GM12878 (cell line): Measurements from ENCODE around the gene ACTR8. TPM values are rescaled to one million over a fixed set of nuclear protein-coding genes. Genes with fewer than 3 reads are reported as not detected.

Source experiments
- BCL11A ChIP-seq: IDR thresholded peaks from 2 replicates; pipeline ENCODE4 v1.6.1; 2011; ENCODE audit warnings: low read depth, low read length
- BHLHE40 ChIP-seq, 2 experiments: fragments of 450-650 bp in 1 of 2; IDR thresholded peaks; 2 replicates each; pipeline ENCODE4 v1.6.1; 2011 to 2017; ENCODE audit warnings: low read depth in 2 of 2, borderline replicate concordance in 1 of 2, improper control_type of control experiment in 1 of 2, low read length in 1 of 2, mild to moderate bottlenecking in 1 of 2
- BRCA1 ChIP-seq: IDR thresholded peaks from 2 replicates; pipeline ENCODE4 v1.6.1; 2011; ENCODE audit warnings: low read depth, low read length, improper control_type of control experiment
- CBX3 ChIP-seq: fragments of 200-600 bp; sonication (generic); IDR thresholded peaks from 2 replicates; pipeline ENCODE4 v1.6.1; 2016; ENCODE audit warnings: low read depth, borderline replicate concordance
- CEBPB ChIP-seq, 2 experiments: fragments of 150-350 bp in 1 of 2; IDR thresholded peaks; 2 replicates each; pipeline ENCODE4 v1.6.1; 2012 to 2014; ENCODE audit warnings: low read depth in 2 of 2, low read length in 2 of 2, borderline replicate concordance in 1 of 2, inconsistent platforms in 1 of 2
- CHD1 ChIP-seq: IDR thresholded peaks from 2 replicates; pipeline ENCODE4 v1.6.1; 2012; ENCODE audit warnings: low read depth, low read length, improper control_type of control experiment
- EED ChIP-seq: sonication (generic); IDR thresholded peaks from 2 replicates; pipeline ENCODE4 v1.6.1; 2016; ENCODE audit warnings: antibody characterized with exemption, low read depth
- EGR1 ChIP-seq, 2 experiments: IDR thresholded peaks; 1 replicate in 1 of 2; 2 replicates in 1 of 2; pipeline ENCODE4 v1.6.1; 2011 to 2012; ENCODE audit warnings: low read depth in 2 of 2, low read length in 2 of 2, borderline replicate concordance in 1 of 2, mild to moderate bottlenecking in 1 of 2, moderate library complexity in 1 of 2
- HCFC1 ChIP-seq: fragments of 150-350 bp; IDR thresholded peaks from 2 replicates; pipeline ENCODE4 v1.6.1; 2014; ENCODE audit warnings: low read length
- IKZF2 ChIP-seq, 2 experiments: fragments of 450-650 bp; IDR thresholded peaks; 2 replicates each; pipeline ENCODE4 v1.6.1; 2017; ENCODE audit warnings: mild to moderate bottlenecking in 2 of 2, moderate library complexity in 2 of 2
- JUND ChIP-seq: IDR thresholded peaks from 2 replicates; pipeline ENCODE4 v1.6.1; 2012; ENCODE audit warnings: low read depth, mild to moderate bottlenecking, low read length, improper control_type of control experiment, moderate library complexity
- MLLT1 ChIP-seq: fragments of 450-650 bp; IDR thresholded peaks from 2 replicates; pipeline ENCODE4 v1.6.1; 2016; ENCODE audit warnings: mild to moderate bottlenecking
- NR2C2 ChIP-seq: IDR thresholded peaks from 2 replicates; pipeline ENCODE4 v1.6.1; 2011; ENCODE audit warnings: borderline replicate concordance, low read depth; ENCODE audit not compliant: control insufficient read depth, insufficient read length
- POU2F2 ChIP-seq: IDR thresholded peaks from 3 replicates; pipeline ENCODE4 v1.6.1; 2011; ENCODE audit warnings: low read depth, mild to moderate bottlenecking, low read length, borderline replicate concordance
- SMARCA5 ChIP-seq: fragments of 450-650 bp; IDR thresholded peaks from 2 replicates; pipeline ENCODE4 v1.6.1; 2017; ENCODE audit warnings: mild to moderate bottlenecking
- SMC3 ChIP-seq: IDR thresholded peaks from 2 replicates; pipeline ENCODE4 v1.6.1; 2011; ENCODE audit warnings: low read length, improper control_type of control experiment, borderline replicate concordance
- ZNF217 ChIP-seq: fragments of 450-650 bp; IDR thresholded peaks from 2 replicates; pipeline ENCODE4 v1.6.1; 2017; ENCODE audit warnings: antibody characterized with exemption, mild to moderate bottlenecking
- polyA plus RNA-seq, 11 experiments: library from polyadenylated mRNA; depleted of rRNA in 4 of 11; unstranded in 6 of 11; stranded (reverse) in 5 of 11; fragments of >200 nt; fragmentation: Nextera tagmentation in 4 of 11; fragmentation: Illumina TruSeq in 1 of 11; extraction: Ambion mirVana in 4 of 11; extraction: Trizol in 1 of 11; gene quantifications; 1 replicate in 1 of 11; 2 replicates in 10 of 11; pipeline versions ENCODE4 v1.2.1 to v1.2.3, GENCODE V29; 2011 to 2016; ENCODE audit warnings: inconsistent platforms in 2 of 11, missing spikeins in 2 of 11, low read depth in 1 of 11
- total RNA-seq, 4 experiments: library from RNA; depleted of rRNA in 3 of 4; stranded (reverse); fragments of >200 nt in 3 of 4; fragmentation: Illumina TruSeq in 1 of 4; extraction: Trizol in 1 of 4; gene quantifications; 2 replicates each; pipeline versions ENCODE4 v1.2.1 to v1.2.3, GENCODE V29; 2013 to 2021
- TF ChIP-seq, protein P1 (sequence below): IDR thresholded peaks from 2 replicates; pipeline ENCODE4 v1.6.1; 2012; ENCODE audit warnings: low read depth, low read length, improper control_type of control experiment
- TF ChIP-seq, protein P2 (sequence below), 3 experiments: IDR thresholded peaks in 2 of 3; conservative IDR thresholded peaks in 1 of 3; 2 replicates each; pipeline ENCODE4 v1.5.1; 2011; ENCODE audit warnings: low read depth in 3 of 3, low read length in 3 of 3, mild to moderate bottlenecking in 3 of 3, control low read depth in 2 of 3, moderate library complexity in 2 of 3, inconsistent platforms in 1 of 3, mixed read lengths in 1 of 3; ENCODE audit not compliant: control insufficient read depth in 2 of 3, insufficient read depth in 1 of 3; ENCODE audit errors: extremely low read depth in 1 of 3
- TF ChIP-seq, protein P3 (sequence below): fragments of 450-650 bp; IDR thresholded peaks from 2 replicates; pipeline ENCODE4 v1.6.1; 2017; ENCODE audit warnings: mild to moderate bottlenecking, moderate library complexity

The ACTR8 gene
- total and polyA plus RNA-seq, 10 of the 15 experiments (the other 5 are each of a cell fraction or from before 2014, with no cell fraction given) = 5.3 to 35.7 (median 26.4) TPM

DNA sequence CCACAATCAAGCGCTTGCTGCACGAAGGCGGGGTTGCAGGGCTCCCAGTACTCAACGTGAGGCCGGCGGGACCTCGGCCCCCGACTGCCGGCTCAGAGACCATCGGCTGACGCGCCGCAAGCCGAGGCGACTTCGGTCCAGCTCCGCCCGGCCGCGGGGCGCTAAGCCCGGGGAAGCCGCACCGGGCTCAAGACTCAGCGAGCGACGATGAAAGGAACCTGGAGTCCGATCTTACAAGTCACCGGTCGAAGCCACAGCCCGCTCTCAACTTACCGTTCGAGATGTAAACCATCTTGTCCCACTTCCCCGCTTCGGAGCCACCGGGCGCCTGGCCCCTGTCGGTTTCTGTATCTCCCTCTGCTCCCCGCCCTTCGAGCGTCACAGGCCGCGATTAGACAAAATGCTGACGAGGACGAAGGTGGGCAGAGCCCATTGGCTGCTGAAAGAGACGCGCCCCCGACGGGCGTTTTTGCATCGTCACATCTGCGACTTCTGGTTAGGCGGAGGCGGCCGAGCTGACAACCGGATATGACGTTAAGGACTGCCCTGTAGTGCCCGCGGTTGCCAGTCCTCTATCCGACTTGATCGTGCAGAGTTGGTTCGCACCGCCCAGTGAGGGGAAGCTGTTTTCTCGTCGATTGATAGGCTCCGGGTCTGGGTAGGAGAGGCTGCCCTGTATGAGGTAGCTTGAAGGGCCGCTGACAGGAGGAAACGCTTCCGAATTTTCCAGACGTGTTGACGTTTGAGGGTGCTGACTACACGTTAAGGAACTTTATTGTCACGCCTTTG lies 9.7 kb upstream of the ACTR8 start, which contains the start of gene SELENOK (continued):
- TF ChIP-seq POU2F2 (peak; percentile 53; the same call in 2 of the 3 replicates), CBX3 (no peak), BRCA1 (no peak), SMARCA5 (no peak; the same call in 1 of the 2 replicates), IKZF2 (IDR thresholded peaks at IDR 0.05) (no peak), EGR1 (IDR thresholded peaks at IDR 0.05; ENCODE audit: borderline replicate concordance in 1 of 2, low read depth in 2 of 2, low read length in 2 of 2) (peak in 1 of 2 experiments; percentile 76; a peak in 1 of 3 replicates), ZNF217 (no peak), CHD1 (no peak), MLLT1 (0 out of 2 replicates have a peak, but pooled peaks have one; percentile 50), SMC3 (no peak), HCFC1 (peak; percentile 75), JUND (no peak), NR2C2 (no peak), BCL11A (no peak), EED (no peak), BHLHE40 (IDR thresholded peaks at IDR 0.05; ENCODE audit: borderline replicate concordance in 1 of 2, low read depth in 2 of 2, low read length in 1 of 2) (peak; percentile 60 to 73; a peak in 2 of 4 replicates), CEBPB (IDR thresholded peaks at IDR 0.05; ENCODE audit: borderline replicate concordance in 1 of 2, low read depth in 2 of 2, low read length in 2 of 2) (no peak)
- TF ChIP-seq, protein P1, sequence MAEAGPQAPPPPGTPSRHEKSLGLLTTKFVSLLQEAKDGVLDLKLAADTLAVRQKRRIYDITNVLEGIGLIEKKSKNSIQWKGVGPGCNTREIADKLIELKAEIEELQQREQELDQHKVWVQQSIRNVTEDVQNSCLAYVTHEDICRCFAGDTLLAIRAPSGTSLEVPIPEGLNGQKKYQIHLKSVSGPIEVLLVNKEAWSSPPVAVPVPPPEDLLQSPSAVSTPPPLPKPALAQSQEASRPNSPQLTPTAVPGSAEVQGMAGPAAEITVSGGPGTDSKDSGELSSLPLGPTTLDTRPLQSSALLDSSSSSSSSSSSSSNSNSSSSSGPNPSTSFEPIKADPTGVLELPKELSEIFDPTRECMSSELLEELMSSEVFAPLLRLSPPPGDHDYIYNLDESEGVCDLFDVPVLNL = 0 out of 2 replicates have a peak, but pooled peaks have one; percentile 56
- TF ChIP-seq, protein P2, sequence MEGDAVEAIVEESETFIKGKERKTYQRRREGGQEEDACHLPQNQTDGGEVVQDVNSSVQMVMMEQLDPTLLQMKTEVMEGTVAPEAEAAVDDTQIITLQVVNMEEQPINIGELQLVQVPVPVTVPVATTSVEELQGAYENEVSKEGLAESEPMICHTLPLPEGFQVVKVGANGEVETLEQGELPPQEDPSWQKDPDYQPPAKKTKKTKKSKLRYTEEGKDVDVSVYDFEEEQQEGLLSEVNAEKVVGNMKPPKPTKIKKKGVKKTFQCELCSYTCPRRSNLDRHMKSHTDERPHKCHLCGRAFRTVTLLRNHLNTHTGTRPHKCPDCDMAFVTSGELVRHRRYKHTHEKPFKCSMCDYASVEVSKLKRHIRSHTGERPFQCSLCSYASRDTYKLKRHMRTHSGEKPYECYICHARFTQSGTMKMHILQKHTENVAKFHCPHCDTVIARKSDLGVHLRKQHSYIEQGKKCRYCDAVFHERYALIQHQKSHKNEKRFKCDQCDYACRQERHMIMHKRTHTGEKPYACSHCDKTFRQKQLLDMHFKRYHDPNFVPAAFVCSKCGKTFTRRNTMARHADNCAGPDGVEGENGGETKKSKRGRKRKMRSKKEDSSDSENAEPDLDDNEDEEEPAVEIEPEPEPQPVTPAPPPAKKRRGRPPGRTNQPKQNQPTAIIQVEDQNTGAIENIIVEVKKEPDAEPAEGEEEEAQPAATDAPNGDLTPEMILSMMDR (IDR thresholded peaks at IDR 0.05 in 2 of 3, conservative IDR thresholded peaks at IDR 0.05 in 1 of 3; ENCODE audit: control insufficient read depth in 2 of 3, extremely low read depth in 1 of 3, insufficient read depth in 1 of 3, low read depth in 3 of 3, low read length in 3 of 3) = no peak
- TF ChIP-seq, protein P3, sequence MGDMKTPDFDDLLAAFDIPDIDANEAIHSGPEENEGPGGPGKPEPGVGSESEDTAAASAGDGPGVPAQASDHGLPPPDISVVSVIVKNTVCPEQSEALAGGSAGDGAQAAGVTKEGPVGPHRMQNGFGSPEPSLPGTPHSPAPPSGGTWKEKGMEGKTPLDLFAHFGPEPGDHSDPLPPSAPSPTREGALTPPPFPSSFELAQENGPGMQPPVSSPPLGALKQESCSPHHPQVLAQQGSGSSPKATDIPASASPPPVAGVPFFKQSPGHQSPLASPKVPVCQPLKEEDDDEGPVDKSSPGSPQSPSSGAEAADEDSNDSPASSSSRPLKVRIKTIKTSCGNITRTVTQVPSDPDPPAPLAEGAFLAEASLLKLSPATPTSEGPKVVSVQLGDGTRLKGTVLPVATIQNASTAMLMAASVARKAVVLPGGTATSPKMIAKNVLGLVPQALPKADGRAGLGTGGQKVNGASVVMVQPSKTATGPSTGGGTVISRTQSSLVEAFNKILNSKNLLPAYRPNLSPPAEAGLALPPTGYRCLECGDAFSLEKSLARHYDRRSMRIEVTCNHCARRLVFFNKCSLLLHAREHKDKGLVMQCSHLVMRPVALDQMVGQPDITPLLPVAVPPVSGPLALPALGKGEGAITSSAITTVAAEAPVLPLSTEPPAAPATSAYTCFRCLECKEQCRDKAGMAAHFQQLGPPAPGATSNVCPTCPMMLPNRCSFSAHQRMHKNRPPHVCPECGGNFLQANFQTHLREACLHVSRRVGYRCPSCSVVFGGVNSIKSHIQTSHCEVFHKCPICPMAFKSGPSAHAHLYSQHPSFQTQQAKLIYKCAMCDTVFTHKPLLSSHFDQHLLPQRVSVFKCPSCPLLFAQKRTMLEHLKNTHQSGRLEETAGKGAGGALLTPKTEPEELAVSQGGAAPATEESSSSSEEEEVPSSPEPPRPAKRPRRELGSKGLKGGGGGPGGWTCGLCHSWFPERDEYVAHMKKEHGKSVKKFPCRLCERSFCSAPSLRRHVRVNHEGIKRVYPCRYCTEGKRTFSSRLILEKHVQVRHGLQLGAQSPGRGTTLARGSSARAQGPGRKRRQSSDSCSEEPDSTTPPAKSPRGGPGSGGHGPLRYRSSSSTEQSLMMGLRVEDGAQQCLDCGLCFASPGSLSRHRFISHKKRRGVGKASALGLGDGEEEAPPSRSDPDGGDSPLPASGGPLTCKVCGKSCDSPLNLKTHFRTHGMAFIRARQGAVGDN = peak; percentile 74
